Superior temporal gyrus (tissue), 1 donor: ENCODE measurements around the gene MKRN1.
"Not testable (repeated sequence)": the region's sequence is repeated elsewhere in the genome, so short reads cannot be mapped to it uniquely, and the experiment has no call there.

Source experiments
- DNase-seq: peaks from one replicate; pipeline ENCODE4 v3.0.0-alpha.2; 2016; ENCODE audit errors: extremely low spot score

Gene MKRN1

DNA sequence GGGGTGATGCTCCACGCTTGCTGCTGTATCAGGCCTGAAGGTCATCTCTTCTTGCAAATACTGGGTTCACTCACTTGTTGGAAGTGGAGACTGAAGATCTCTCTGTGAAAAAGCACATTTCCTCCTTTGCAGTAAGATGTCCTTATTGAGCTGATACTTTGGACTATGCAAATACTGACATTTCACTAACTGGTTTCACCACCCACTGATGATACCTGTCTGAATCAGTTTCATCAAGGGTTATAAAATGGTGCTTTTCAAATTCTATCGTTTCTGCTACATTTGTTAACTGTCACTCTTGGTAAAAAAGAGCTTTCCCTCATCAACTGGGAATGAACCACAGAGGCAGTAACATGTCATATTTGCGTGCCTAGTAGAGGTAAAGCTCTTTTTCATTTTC, 39.9 kb downstream of the MKRN1 start:
- no peak for DNase-seq

DNA sequence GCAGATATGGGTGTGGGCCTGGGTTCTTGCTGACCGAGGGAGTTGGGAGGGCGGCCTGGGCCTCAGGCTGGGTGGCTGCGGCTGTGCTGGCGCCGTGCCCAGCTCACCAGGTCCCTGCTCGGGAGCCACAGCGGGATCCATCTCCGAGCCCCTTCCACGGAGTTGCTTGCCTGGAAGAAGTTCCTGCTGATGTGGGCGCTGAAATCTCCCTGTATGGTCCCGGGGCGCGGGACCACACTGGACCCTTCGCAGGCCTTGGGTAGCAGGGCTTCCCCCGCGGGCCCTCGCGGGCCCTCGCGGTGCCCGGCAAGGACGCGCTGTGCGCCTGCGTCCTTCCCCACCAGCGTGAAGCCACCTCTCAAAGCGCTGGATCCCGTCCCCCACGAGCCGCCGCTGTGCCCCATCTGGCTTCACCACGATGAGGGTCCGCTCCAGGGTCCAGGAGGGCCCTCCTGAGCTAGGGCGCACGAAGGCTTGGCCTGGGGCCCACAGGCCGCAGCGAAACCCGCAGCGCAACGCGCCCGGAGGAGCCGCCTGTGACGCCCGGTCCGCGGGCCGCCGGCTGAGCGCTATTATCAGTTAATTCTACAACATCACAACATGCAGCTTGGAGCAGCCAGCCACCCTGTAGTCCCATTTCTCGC, 43.9 kb downstream of the MKRN1 start:
- no peak for DNase-seq

DNA sequence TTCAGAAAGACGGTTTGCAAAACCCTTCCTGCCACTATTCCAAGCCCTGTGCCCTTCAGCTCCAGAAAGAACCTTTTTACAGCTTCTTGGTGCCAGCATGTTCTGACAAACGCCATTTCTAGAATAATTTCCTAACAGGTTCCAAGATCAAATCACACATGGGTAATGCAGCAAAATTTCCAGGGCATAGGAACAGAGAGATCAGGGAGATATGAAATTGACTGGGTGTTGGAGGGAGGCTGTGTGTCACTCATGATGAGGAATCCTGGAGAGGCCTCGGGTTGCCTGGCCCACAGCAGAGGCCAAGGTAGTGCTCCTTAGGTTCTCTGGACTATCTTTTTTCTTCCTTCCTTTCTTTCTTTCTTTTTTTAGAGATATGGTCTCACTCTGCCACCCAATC, 45.9 kb downstream of the MKRN1 start:
- DNase-seq: no peak

DNA sequence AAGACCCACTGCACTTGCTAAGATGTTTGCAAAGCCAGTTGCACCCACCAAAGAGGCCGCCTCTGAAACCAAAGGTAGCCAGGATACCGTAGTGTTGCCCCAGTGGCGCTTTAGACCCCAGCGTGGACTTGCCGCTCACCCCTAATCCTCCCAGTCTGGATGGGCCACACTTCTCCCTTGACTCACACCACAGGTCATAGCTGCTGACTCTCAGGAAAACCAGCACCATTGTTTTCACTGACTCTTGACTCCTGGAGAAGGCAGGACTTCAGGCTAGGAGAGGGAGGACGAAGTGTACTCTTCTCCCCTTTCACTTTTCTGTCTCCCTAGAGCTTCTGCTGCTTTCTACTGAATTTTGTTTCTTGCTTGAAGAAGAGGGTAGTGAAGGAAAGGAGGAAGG, 53.2 kb downstream of the MKRN1 start:
- no peak for DNase-seq

DNA sequence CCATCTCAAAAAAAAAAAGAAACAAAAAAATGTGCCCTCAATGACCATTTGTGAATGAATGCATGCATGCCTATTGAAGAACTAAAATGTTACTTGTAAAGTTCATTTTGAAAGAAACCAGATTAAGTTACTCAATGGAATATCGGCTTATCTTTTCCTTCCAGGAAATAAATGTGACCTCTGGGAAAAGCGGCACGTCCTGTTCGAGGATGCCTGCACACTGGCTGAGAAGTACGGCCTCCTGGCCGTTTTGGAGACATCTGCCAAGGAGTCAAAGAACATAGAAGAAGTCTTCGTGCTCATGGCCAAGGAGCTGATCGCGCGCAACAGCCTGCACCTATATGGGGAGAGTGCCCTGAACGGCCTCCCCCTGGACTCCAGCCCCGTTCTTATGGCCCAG, 53.6 kb downstream of the MKRN1 start:
- DNase-seq: no peak

DNA sequence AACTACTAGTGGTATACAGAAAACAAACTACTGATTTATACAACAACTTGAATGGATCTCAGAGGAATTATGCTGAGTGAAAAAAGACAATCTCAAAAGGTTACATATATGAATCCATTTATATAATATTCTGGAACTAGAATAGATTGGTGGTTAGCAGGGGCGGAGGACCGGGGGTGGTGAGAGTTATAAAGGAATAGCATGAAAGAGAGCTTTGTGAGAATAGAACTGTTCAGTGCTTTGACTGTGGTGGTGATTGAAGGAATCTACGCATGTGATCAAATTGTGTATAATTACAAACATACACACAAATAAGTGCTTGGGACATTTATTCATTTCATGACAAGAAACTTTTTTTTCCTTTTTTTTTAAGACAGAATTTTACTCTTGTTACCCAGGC, 55.8 kb downstream of the MKRN1 start:
- DNase-seq: no peak

DNA sequence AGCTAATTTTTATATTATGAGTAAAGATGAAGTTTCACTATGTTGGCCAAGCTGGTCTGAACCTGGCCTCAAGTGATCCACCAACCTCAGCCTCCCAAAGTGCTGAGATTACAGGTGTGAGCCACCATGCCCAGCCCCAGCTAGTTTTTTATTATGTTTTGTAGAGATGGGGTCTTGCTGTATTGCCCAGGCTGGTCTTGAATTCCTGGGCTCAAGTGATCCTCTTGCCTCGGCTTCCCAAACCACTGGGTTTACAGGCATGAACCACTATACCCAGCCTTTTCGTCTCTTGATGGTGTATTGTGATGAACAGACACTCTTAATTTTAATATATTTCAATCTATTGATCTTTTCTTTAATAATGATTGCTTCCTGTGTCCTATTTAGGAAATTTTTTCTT, 57.8 kb downstream of the MKRN1 start:
- no peak for DNase-seq

DNA sequence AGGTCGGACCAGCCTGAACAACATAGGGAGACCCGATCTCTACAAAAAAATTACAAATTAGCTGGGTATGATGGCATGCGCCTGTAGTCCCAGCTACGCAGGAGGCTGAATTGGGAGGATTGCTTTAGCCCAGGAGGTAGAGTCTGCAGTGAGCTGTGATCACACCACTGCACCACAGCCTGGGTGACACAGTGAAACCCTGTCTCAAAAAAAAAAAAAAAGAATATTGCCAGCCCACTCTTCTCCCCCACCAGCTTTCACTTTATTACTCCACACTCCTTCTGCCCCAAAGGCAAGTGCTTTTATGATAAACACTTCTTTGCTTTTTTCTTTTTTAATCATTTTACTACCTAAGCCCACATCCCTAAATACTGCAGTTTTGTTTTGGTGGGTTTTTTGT, 60.7 kb downstream of the MKRN1 start:
- no peak for DNase-seq

DNA sequence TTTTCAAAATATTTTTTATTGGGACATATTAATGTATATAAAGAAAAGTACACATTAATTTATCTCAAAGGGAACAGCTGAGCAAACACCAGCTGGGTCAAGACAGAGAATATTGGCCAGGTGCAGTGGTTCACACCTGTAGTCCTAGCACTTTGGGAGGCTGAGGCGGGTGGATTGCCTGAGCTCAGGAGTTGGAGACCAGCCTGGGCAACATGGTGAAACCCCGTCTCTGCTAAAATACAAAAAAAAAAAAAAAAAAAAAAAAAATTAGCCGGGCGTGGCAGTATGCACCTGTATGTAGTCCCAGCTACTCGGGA, 61.2 kb downstream of the MKRN1 start:
- DNase-seq: not testable (repeated sequence)

DNA sequence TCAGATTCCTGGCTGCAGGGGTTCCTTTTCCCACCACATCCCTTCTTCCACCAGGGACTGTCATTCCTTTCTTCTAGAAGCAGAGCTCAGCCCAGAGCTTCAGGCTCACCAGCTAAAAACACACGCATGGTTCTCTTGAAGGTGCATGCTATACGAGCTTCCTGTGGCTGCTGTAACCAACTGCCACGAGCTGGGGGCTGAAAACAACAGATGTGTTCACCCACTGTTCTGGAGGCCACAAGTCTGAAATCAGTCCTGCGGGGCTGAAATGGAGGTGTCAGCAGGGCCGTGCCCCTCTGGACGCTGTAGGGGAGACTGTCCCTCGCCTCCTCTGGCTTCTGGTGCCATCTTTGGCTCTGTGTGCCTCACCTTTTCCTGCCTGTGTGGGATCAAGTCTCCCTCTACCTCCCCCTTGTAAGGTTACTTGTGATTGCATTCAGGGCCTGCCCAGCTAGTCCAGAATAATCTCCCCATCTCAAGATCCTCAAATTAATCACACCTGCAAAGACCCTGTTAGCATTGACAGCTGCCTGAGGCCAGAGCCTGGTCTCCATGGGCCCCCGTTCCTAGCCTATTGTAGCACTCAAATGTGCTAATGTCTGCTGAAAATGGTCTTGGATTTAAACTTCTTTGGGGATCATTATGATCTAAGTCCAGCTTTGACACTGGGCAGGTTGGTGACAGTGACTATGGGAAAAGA, 61.7 kb downstream of the MKRN1 start:
- no peak for DNase-seq

DNA sequence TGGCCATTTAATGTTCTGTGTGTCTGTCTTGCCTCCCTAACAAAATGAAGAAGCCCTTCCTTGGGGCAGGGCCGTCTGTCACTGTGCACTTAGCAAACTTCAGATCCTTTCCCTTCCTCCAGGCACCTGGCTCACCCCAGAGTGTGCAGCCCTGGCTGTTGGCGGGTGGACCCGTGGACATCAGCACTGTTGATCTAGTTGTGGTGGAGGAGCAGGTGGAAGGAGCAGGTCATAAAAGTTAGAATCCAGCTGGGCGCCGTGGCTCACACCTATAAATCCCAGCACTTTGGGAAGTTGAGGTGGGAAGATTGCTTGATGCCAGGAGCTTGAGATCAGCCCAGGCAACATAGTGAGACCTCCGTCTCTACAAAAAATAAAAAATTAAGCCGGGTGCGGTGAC, 62.7 kb downstream of the MKRN1 start:
- DNase-seq: no peak

DNA sequence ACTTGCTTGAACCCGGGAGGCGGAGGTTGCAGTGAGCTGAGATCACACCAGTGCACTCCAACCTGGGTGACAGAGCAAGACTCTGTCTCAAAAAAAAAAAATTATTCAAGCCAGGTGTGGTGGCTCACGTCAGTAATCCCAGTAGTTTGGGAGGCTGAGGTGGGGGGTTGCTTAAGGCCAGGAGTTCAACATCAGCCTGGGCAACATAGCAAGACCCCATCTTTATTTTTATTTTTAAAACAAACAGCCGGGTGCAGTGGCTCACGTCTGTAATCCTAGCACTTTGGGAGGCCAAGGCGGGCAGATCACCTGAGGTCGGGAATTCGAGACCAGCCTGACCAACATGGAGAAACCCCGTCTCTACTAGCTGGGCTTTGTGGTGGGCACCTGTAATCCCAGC, 63.5 kb downstream of the MKRN1 start:
- DNase-seq: not testable (repeated sequence)

DNA sequence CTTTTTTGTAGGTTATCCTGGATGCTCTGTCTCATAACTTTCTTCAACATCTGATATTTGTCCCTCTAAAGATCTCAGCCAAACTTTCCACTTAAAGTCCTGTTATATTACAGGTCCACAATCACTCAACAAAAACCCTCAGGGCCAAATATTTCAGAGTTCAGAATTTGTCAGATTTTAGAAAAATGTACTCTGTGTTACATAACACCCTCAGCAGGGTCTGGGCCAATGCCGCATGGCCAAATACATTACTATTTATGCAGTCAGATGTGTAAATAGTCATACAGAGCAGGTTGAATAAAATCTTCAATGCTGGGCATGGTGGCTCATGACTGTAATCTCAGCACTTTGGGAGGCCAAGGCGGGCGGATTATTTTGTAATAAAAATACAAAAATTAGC, 63.9 kb downstream of the MKRN1 start:
- no peak for DNase-seq

DNA sequence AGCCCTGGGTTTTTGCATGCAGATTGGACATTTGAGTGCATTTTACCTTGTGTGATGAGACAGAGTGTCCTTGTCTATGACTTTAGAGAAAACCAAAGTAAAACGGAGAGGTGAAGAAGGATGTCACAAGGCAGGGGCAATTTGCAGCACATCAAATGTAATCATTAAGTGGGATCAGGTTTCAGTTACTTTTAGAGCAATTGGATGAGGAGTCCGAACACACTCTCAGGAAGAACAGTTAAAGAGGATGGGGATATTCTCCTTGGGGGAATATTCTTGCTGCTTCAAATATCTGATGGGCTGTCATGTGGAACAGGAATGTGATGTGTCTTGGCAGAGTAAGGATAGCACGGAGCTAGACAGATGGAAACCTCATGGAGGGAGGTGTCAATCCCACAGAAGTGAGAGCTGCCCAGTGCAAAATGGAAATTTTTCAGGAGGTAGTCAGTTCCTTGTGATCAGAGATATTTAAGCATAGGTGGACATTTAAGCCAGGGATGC, 74.7 kb downstream of the MKRN1 start:
- DNase-seq: no peak

DNA sequence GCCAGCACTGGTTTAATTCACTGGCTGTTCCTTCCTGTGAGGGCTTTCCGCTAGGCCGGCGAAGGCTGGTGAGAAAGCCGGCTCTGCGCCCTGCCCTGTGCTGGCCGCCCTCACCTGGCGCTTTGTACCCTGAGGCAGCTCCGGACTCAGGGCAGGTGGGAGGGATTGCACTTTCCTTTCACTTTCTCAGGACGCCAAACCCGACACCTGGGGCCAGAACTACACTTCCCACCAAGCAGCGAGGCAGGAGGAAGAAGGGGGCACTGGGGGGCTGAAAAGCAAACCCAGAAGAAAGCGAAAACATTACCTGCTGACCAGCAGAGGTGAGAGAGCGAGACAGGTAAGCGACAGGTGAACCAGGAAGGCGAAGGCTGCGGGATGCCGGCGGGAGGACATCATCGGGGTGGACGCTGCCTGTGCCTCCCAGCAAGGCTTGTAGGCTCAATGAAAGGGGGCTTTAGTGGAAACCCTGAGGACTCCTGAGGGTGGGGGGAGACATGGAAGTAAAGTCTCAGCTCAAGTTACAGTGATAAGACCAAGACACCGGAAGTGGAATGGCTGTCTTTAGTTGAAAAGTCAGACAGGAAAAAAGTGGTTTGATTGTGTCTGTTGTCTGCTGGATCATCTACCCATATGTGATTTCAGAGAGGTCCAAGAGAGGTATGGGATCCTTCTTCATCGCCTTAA, 75.3 kb downstream of the MKRN1 start, which contains the start of gene RAB19:
TSS of gene RAB19 (plus strand) at position 181 of the 687 bp plus-strand sequence. CDS start 3,589 bp downstream, outside the sequence.
- DNase-seq: no peak
